ENCODE results near the gene PORCN.

PORCN gene

GRCh38 chrX:48470110-48470832 lies 38.5 kb upstream of the PORCN start, which contains the start of gene SLC38A5:
Gene SLC38A5, minus strand, starts transcription at chrX:48470260. Its CDS starts 2,336 bp downstream, at chrX:48467924.
- no peak for TF ChIP-seq FOXP2 (optimal IDR thresholded peaks at IDR 0.05; ENCODE audit: borderline replicate concordance, extremely low read depth, extremely low read length, insufficient read depth)
- TF ChIP-seq TAF1 (IDR thresholded peaks at IDR 0.05; ENCODE audit: borderline replicate concordance, insufficient read depth, low read length), result no peak
- TF ChIP-seq POLR2AphosphoS5 (IDR thresholded peaks at IDR 0.05; ENCODE audit: low read depth, low read length), result no peak
- TF ChIP-seq REST (IDR thresholded peaks at IDR 0.05; ENCODE audit: insufficient read depth in 1 of 2, low read depth in 2 of 2, low read length in 2 of 2), result no peak
- TF ChIP-seq SIN3A (IDR thresholded peaks at IDR 0.05; ENCODE audit: borderline replicate concordance, insufficient read depth, low read length), result no peak

GRCh38 chrX:48470833-48471118 lies 38.0 kb upstream of the PORCN start:
- TF ChIP-seq POLR2AphosphoS5 (IDR thresholded peaks at IDR 0.05; ENCODE audit: low read depth, low read length) (no peak), FOXP2 (optimal IDR thresholded peaks at IDR 0.05; ENCODE audit: borderline replicate concordance, extremely low read depth, extremely low read length, insufficient read depth) (no peak), SIN3A (IDR thresholded peaks at IDR 0.05; ENCODE audit: borderline replicate concordance, insufficient read depth, low read length) (no peak), REST (IDR thresholded peaks at IDR 0.05; ENCODE audit: insufficient read depth in 1 of 2, low read depth in 2 of 2, low read length in 2 of 2) (no peak), TAF1 (IDR thresholded peaks at IDR 0.05; ENCODE audit: borderline replicate concordance, insufficient read depth, low read length) (no peak)

GRCh38 chrX:48471504-48471903 lies 37.3 kb upstream of the PORCN start:
- TF ChIP-seq REST (IDR thresholded peaks at IDR 0.05; ENCODE audit: insufficient read depth in 1 of 2, low read depth in 2 of 2, low read length in 2 of 2) (no peak), TAF1 (IDR thresholded peaks at IDR 0.05; ENCODE audit: borderline replicate concordance, insufficient read depth, low read length) (no peak), SIN3A (IDR thresholded peaks at IDR 0.05; ENCODE audit: borderline replicate concordance, insufficient read depth, low read length) (no peak), FOXP2 (optimal IDR thresholded peaks at IDR 0.05; ENCODE audit: borderline replicate concordance, extremely low read depth, extremely low read length, insufficient read depth) (no peak), POLR2AphosphoS5 (IDR thresholded peaks at IDR 0.05; ENCODE audit: low read depth, low read length) (no peak)

GRCh38 chrX:48472225-48472624 lies 36.6 kb upstream of the PORCN start:
- TF ChIP-seq POLR2AphosphoS5 (IDR thresholded peaks at IDR 0.05; ENCODE audit: low read depth, low read length), result no peak
- TF ChIP-seq TAF1 (IDR thresholded peaks at IDR 0.05; ENCODE audit: borderline replicate concordance, insufficient read depth, low read length), result no peak
- no peak for TF ChIP-seq SIN3A (IDR thresholded peaks at IDR 0.05; ENCODE audit: borderline replicate concordance, insufficient read depth, low read length)
- no peak for TF ChIP-seq FOXP2 (optimal IDR thresholded peaks at IDR 0.05; ENCODE audit: borderline replicate concordance, extremely low read depth, extremely low read length, insufficient read depth)
- TF ChIP-seq REST (IDR thresholded peaks at IDR 0.05; ENCODE audit: insufficient read depth in 1 of 2, low read depth in 2 of 2, low read length in 2 of 2), result no peak

Data from PFSK-1 (cell line).